MCF 10A (cell line): ENCODE data around the gene C2CD4D. TPM values are rescaled to one million over a fixed set of nuclear protein-coding genes. Genes with fewer than 3 reads are reported as not detected.

Source experiments
- BruUV-seq: library from RNA; stranded (reverse); fragments of 400-500 nt; replicated peaks from 2 replicates; lab custom pipeline; 2021; lab: Mats Ljungman, UMichigan
- CTCF ChIA-PET: fragments of 300-600 bp; sonication (Branson Sonifier 250); formaldehyde crosslinking; extraction: SDS; loops from one replicate; lab custom pipeline; 2021; ENCODE audit warnings: antibody characterized with exemption, inconsistent platforms; lab: Yijun Ruan, JAX
- POLR2A ChIA-PET: fragments of 300-600, 350-650 bp; sonication (Branson Sonifier 250); formaldehyde crosslinking; extraction: SDS; loops from one replicate; lab custom pipeline; 2020; ENCODE audit warnings: antibody characterized with exemption, inconsistent platforms; lab: Yijun Ruan, JAX
- DNase-seq: peaks from one replicate; pipeline ENCODE4 v3.0.0-alpha.2; 2018; ENCODE audit not compliant: unreplicated experiment
- H3K27ac Mint-ChIP-seq: one replicate; pipeline ENCODE4 v1.8.0; 2022; ENCODE audit warnings: mild to moderate bottlenecking, low read depth, mixed read lengths; ENCODE audit not compliant: unreplicated experiment
- H3K27me3 Mint-ChIP-seq: one replicate; pipeline ENCODE4 v1.8.0; 2022; ENCODE audit warnings: mixed read lengths; ENCODE audit not compliant: insufficient read depth, unreplicated experiment
- H3K36me3 Mint-ChIP-seq: one replicate; pipeline ENCODE4 v1.8.0; 2022; ENCODE audit warnings: mild to moderate bottlenecking, moderate library complexity, mixed read lengths; ENCODE audit not compliant: insufficient read depth, unreplicated experiment
- H3K4me1 Mint-ChIP-seq: one replicate; pipeline ENCODE4 v1.8.0; 2022; ENCODE audit warnings: mixed read lengths; ENCODE audit not compliant: insufficient read depth, unreplicated experiment
- H3K4me3 Mint-ChIP-seq: one replicate; pipeline ENCODE4 v1.8.0; 2022; ENCODE audit warnings: mild to moderate bottlenecking, moderate library complexity, mixed read lengths; ENCODE audit not compliant: unreplicated experiment
- H3K9me3 Mint-ChIP-seq: one replicate; pipeline ENCODE4 v1.8.0; 2022; ENCODE audit warnings: mixed read lengths; ENCODE audit not compliant: unreplicated experiment
- intact Hi-C: fragments of 100-400 bp; cut with micrococcal nuclease; formaldehyde crosslinking; loops from 2 replicates; pipeline ENCODE4 v1.14.1; 2022
- total RNA-seq: library from RNA; stranded (reverse); gene quantifications from 2 replicates; pipeline ENCODE4 v1.2.3, GENCODE V29; 2022
- TF ChIP-seq, protein P1 (sequence below): fragments of 200-600 bp; IDR thresholded peaks from one replicate; pipeline ENCODE4 v1.8.0; 2022; ENCODE audit warnings: antibody characterized with exemption, mild to moderate bottlenecking; ENCODE audit not compliant: unreplicated experiment

C2CD4D gene
- total RNA-seq, 1 experiment from 2014 or later = not detected

DNA sequence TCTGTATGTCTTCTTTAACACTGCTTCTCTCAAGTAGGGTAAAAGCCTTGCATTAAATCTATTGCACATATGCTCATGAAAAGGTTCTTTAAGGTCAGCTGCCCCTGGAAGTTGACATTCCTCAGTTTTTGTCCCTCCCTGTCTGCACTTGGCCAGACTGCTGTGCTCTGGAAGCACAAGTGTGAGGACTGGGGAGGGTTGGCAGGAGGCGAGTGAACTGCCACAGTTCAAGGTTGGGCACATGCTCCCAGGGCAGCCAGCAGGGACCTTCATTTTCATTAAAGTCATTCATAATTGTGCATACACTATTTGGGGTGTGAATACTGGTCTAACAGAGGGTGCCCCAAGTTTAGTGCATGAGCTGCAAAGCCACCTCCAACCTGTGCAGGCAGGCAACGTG lies 24.8 kb upstream of the C2CD4D start:
- ChIA-PET POLR2A (interaction anchor here (1.0 kb wide), 1 partner anchor 18 kb away, joined by 3 read pairs; no protein-coding TSS in a partner anchor), CTCF (interaction anchor here (0.7 to 1.0 kb wide), 3 partner anchors 16 to 28 kb away, joined by 3 to 4 read pairs (median 3); no protein-coding TSS in a partner anchor)
- Mint-ChIP-seq H3K27ac (no peak overlapping the region), H3K36me3 (peaks cover 10% of the 10 kb centered on the region), H3K4me3 (no peak overlapping the region), H3K4me1 (peaks cover 35% of the 10 kb centered on the region), H3K9me3 (peaks cover 6% of the 10 kb centered on the region), H3K27me3 (no peaks in the 10 kb centered on the region)
- no TSS peak for BruUV-seq
- intact Hi-C loops = no loop called here
- TF ChIP-seq, protein P1, sequence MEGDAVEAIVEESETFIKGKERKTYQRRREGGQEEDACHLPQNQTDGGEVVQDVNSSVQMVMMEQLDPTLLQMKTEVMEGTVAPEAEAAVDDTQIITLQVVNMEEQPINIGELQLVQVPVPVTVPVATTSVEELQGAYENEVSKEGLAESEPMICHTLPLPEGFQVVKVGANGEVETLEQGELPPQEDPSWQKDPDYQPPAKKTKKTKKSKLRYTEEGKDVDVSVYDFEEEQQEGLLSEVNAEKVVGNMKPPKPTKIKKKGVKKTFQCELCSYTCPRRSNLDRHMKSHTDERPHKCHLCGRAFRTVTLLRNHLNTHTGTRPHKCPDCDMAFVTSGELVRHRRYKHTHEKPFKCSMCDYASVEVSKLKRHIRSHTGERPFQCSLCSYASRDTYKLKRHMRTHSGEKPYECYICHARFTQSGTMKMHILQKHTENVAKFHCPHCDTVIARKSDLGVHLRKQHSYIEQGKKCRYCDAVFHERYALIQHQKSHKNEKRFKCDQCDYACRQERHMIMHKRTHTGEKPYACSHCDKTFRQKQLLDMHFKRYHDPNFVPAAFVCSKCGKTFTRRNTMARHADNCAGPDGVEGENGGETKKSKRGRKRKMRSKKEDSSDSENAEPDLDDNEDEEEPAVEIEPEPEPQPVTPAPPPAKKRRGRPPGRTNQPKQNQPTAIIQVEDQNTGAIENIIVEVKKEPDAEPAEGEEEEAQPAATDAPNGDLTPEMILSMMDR = no peak
- no peak for DNase-seq

DNA sequence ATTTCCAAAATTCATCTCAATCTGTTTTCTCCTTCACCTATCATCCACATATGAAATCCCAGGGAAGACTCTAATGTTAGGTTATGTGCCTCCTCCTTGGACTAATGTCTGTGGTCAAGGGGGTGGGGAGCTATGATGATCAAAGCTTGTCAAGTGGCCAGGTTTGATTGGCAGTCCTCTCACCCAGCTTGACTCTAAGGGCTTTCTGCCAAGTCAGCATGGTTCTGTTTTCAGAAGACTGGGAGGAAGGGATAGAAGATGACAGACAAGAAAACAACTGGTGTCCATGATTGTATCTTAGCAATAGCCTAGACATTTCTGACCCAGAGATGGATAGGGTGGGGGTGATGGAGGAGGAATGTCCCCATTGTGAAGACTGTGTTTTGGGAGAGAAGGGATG lies 23.0 kb upstream of the C2CD4D start:
- Mint-ChIP-seq H3K4me1 (peaks cover 39% of the 10 kb centered on the region), H3K36me3 (peaks cover 10% of the 10 kb centered on the region), H3K27ac (no peak overlapping the region), H3K27me3 (no peaks in the 10 kb centered on the region), H3K4me3 (no peak overlapping the region), H3K9me3 (peaks cover 4% of the 10 kb centered on the region)
- intact Hi-C loops = no loop called here
- peak; percentile 60 for DNase-seq
- BruUV-seq = no TSS peak
- POLR2A ChIA-PET = interaction anchor here (1.3 kb wide), 1 partner anchor 21 kb away, joined by 3 read pairs; no protein-coding TSS in a partner anchor
- CTCF ChIA-PET = interaction anchor here (0.6 kb wide), 1 partner anchor 128 kb away, joined by 7 read pairs; no protein-coding TSS in a partner anchor
- TF ChIP-seq, protein P1 = no peak

DNA sequence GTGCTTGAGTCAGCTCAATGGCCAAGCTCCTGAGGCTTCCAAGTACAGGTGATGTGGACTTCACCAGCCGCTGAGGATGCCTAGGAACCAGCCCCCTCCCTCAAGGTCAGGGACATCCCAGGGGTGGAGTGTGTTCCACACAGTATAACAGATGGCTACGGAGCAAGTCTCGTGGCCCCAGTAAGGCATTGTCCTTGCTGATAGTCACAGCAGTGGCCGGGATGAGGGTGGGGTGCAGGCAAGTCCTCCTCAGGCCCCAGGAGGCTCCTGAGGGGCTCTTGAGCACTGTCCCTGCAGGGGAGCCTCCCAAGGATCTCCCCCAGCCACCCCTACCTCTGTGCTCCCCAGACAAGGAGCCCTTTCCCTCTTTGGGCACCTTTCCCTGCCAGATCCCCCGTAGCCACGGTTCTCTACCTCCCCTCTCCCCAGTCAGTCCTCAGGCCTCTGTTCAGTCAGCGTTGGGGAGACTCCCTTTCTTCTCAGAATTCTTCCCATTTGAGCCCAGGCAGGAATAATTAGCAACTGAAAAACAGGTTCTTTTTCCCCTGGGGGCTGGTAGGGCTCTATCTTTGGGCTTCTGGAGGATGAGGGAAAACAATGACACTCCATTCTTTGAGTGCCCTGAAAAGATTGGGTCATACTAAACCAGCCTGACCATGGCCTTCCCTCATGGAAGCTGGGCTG lies 21.0 kb upstream of the C2CD4D start:
- DNase-seq = no peak
- H3K4me3 Mint-ChIP-seq = no peak overlapping the region
- no peaks in the 10 kb centered on the region for H3K9me3 Mint-ChIP-seq
- intact Hi-C loops = no loop called here
- H3K27ac Mint-ChIP-seq = no peak overlapping the region
- ChIA-PET POLR2A (interaction anchor here (0.6 kb wide), 1 partner anchor 41 kb away, joined by 3 read pairs; no protein-coding TSS in a partner anchor), CTCF (interaction anchor here (1.1 kb wide), 1 partner anchor 10 kb away, joined by 3 read pairs; no protein-coding TSS in a partner anchor)
- TF ChIP-seq, protein P1 = no peak
- peaks cover 40% of the 10 kb centered on the region for H3K4me1 Mint-ChIP-seq
- BruUV-seq = no TSS peak
- peaks cover 10% of the 10 kb centered on the region for H3K36me3 Mint-ChIP-seq
- no peaks in the 10 kb centered on the region for H3K27me3 Mint-ChIP-seq

DNA sequence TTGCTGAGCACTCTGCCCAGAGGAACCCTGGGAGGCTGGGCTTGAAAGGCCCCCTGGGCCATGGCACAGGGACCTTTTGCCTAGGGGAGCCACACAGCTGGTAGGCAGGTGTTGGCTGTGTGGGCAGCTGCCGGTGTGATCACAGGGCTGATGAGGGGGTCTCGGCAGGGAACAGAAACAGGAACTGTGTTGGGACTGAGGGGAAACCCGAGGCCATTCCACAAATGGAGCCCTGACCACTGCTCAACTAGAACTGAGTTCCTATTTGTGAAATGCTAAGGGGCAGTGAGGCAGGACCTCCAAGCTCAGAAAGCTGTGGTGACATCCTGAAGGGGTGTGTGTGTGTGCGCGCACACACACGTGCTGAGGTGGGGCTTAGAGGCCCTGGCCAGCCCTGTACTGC lies 20.3 kb upstream of the C2CD4D start:
- H3K4me1 Mint-ChIP-seq = peaks cover 40% of the 10 kb centered on the region
- ChIA-PET CTCF (interaction anchor here (1.1 to 2.6 kb wide), 3 partner anchors 10 to 24 kb away, joined by 3 to 10 read pairs (median 5); partner anchors contain the start of gene C2CD4D), POLR2A (interaction anchor here (4.2 kb wide), 1 partner anchor 7 kb away, joined by 35 read pairs; no protein-coding TSS in a partner anchor)
- BruUV-seq = no TSS peak
- no peaks in the 10 kb centered on the region for H3K27me3 Mint-ChIP-seq
- intact Hi-C loops = no loop called here
- DNase-seq = no peak
- no peak overlapping the region for H3K4me3 Mint-ChIP-seq
- H3K36me3 Mint-ChIP-seq = peaks cover 10% of the 10 kb centered on the region
- no peaks in the 10 kb centered on the region for H3K9me3 Mint-ChIP-seq
- no peak overlapping the region for H3K27ac Mint-ChIP-seq
- TF ChIP-seq, protein P1 = no peak
